HepG2 (cell line): ENCODE measurements around the gene DNAJC21. TPM values are rescaled to one million over a fixed set of nuclear protein-coding genes. Genes with fewer than 3 reads are reported as not detected.
A peak's percentile ranks its signal among the peaks of the same experiment; 100 is the strongest.

Source experiments
- ATAC-seq: fragments of 200-7000 bp; cut with Tn5 transposase; 3 replicates; pipeline ENCODE4 v1.9.1; 2020; ENCODE audit warnings: mild to moderate bottlenecking, moderate library complexity
- BruUV-seq: library from RNA; stranded (reverse); fragments of 400-500 nt; replicated peaks from 2 replicates; lab custom pipeline; 2021; lab: Mats Ljungman, UMichigan
- CTCF ChIA-PET: fragments of 300-600 bp; formaldehyde crosslinking; extraction: SDS; loops from one replicate; lab custom pipeline; 2021; ENCODE audit warnings: low total read pairs, inconsistent platforms, low intra/inter-chr PET ratio; lab: Yijun Ruan, JAX
- POLR2A ChIA-PET: fragments of 350-600 bp; sonication (Branson Sonifier 250); formaldehyde crosslinking; loops from one replicate; lab custom pipeline; 2020; ENCODE audit warnings: antibody characterized with exemption, inconsistent platforms; lab: Yijun Ruan, JAX
- DNase-seq: peaks from one replicate; pipeline ENCODE4 v3.0.0-alpha.2; 2015; ENCODE audit warnings: low spot score
- FAIRE-seq: peaks from 3 replicates; lab custom pipeline; 2011; peaks lifted over from hg19 to GRCh38; lab: Jason Lieb, UNC
- H2AFZ ChIP-seq: one replicate; pipeline ENCODE4 v1.6.1; 2011; ENCODE audit warnings: low read length, inconsistent platforms
- H3K27ac ChIP-seq: fragments of 300-600 bp; 3 replicates; pipeline ENCODE4 v1.8.0; 2011; ENCODE audit warnings: mixed run types, mild to moderate bottlenecking, mixed read lengths, low read length, inconsistent platforms; ENCODE audit not compliant: insufficient read depth; ENCODE audit errors: extremely low read length
- H3K27me3 ChIP-seq, 2 experiments: fragments of 200-600 bp in 1 of 2; 2 replicates in 1 of 2; 3 replicates in 1 of 2; pipeline versions ENCODE4 v1.6.0 to v1.8.0; 2011; ENCODE audit warnings: low read length in 2 of 2, mild to moderate bottlenecking in 2 of 2, moderate library complexity in 2 of 2, inconsistent platforms in 1 of 2; ENCODE audit not compliant: insufficient read depth in 2 of 2, control insufficient read depth in 1 of 2
- H3K36me3 ChIP-seq, 2 experiments: fragments of 200-600 bp in 1 of 2; replicated peaks in 1 of 2; 2 replicates in 1 of 2; 3 replicates in 1 of 2; pipeline versions ENCODE4 v1.5.1 to v1.8.0; 2011; ENCODE audit warnings: low read length in 2 of 2, inconsistent platforms in 1 of 2; ENCODE audit not compliant: insufficient read depth in 2 of 2, control insufficient read depth in 1 of 2
- H3K4me1 ChIP-seq: 2 replicates; pipeline ENCODE4 v1.5.1; 2012; ENCODE audit warnings: low read length, inconsistent platforms; ENCODE audit not compliant: insufficient read depth
- H3K4me2 ChIP-seq: 2 replicates; pipeline ENCODE4 v1.6.0; 2011; ENCODE audit warnings: low read depth, low read length, inconsistent platforms
- H3K4me3 ChIP-seq, 3 experiments: fragments of 200-600 bp in 1 of 3; sonication (generic), shearing (Covaris generic) in 1 of 3; replicated peaks in 1 of 3; 2 replicates each; pipeline ENCODE4 v1.5.1; 2011 to 2016; ENCODE audit warnings: low read length in 3 of 3, inconsistent platforms in 2 of 3, low read depth in 2 of 3, mild to moderate bottlenecking in 2 of 3, control low read depth in 1 of 3, mixed read lengths in 1 of 3; ENCODE audit not compliant: insufficient read depth in 1 of 3
- H3K79me2 ChIP-seq: one replicate; pipeline ENCODE4 v1.6.1; 2011; ENCODE audit warnings: low read length, inconsistent platforms; ENCODE audit not compliant: insufficient read depth
- H3K9ac ChIP-seq: 2 replicates; pipeline ENCODE4 v1.6.0; 2011; ENCODE audit warnings: mild to moderate bottlenecking, low read depth, low read length, inconsistent platforms; ENCODE audit not compliant: insufficient read depth
- H3K9me3 ChIP-seq: 2 replicates; pipeline ENCODE4 v1.5.1; 2012; ENCODE audit warnings: mild to moderate bottlenecking, low read length
- H4K20me1 ChIP-seq: 2 replicates; pipeline ENCODE4 v1.6.0; 2011; ENCODE audit warnings: inconsistent platforms, mild to moderate bottlenecking, low read length, moderate library complexity; ENCODE audit not compliant: insufficient read depth
- CREBL2 ChIP-seq: sonication (generic); formaldehyde crosslinking; IDR thresholded peaks from 2 replicates; pipeline ENCODE4 v1.8.1; 2023; ENCODE audit warnings: missing genetic modification reagents, mild to moderate bottlenecking, borderline replicate concordance
- FIP1L1 ChIP-seq: fragments of 200-400 bp; formaldehyde crosslinking; IDR thresholded peaks from 2 replicates; pipeline ENCODE4 v1.6.1; 2018; ENCODE audit warnings: low read depth, mild to moderate bottlenecking, low read length, moderate library complexity, borderline replicate concordance; ENCODE audit not compliant: insufficient read depth
- GMEB1 ChIP-seq: sonication (generic); formaldehyde crosslinking; IDR thresholded peaks from 2 replicates; pipeline ENCODE4 v1.5.1; 2020; ENCODE audit warnings: missing genetic modification reagents, mild to moderate bottlenecking, borderline replicate concordance
- HMG20B ChIP-seq: conservative IDR thresholded peaks from 2 replicates; pipeline ENCODE4 v1.6.1; 2016; ENCODE audit warnings: missing genetic modification reagents, missing compliant biosample characterization
- IKZF4 ChIP-seq: sonication (generic); formaldehyde crosslinking; IDR thresholded peaks from 2 replicates; pipeline ENCODE4 v1.5.1; 2020; ENCODE audit warnings: borderline replicate concordance, mild to moderate bottlenecking, low read depth, missing genetic modification reagents; ENCODE audit errors: not compliant biosample characterization
- NRL ChIP-seq: sonication (generic); formaldehyde crosslinking; IDR thresholded peaks from 2 replicates; pipeline ENCODE4 v1.5.0; 2020; ENCODE audit warnings: missing genetic modification reagents, mild to moderate bottlenecking, moderate library complexity, borderline replicate concordance
- PAXIP1 ChIP-seq: sonication (generic); formaldehyde crosslinking; conservative IDR thresholded peaks from 2 replicates; pipeline ENCODE4 v1.4.0; 2020; ENCODE audit warnings: mild to moderate bottlenecking, missing genetic modification reagents, moderate library complexity
- POGZ ChIP-seq: sonication (generic); formaldehyde crosslinking; IDR thresholded peaks from 2 replicates; pipeline ENCODE4 v1.4.0; 2020; ENCODE audit warnings: mild to moderate bottlenecking, missing genetic modification reagents
- PTBP1 ChIP-seq: fragments of 200-400 bp; formaldehyde crosslinking; IDR thresholded peaks from 2 replicates; pipeline ENCODE4 v1.6.1; 2018; ENCODE audit warnings: low read length, low read depth; ENCODE audit not compliant: poor library complexity, severe bottlenecking
- TIGD3 ChIP-seq: sonication (generic); formaldehyde crosslinking; IDR thresholded peaks from 2 replicates; pipeline ENCODE4 v1.5.1; 2020; ENCODE audit warnings: mild to moderate bottlenecking, missing genetic modification reagents, borderline replicate concordance
- U2AF2 ChIP-seq: fragments of 200-400 bp; formaldehyde crosslinking; IDR thresholded peaks from 2 replicates; pipeline ENCODE4 v1.6.1; 2017; ENCODE audit warnings: low read depth, mild to moderate bottlenecking, low read length
- ZC3H4 ChIP-seq: sonication (generic); formaldehyde crosslinking; IDR thresholded peaks from 2 replicates; pipeline ENCODE4 v1.4.0; 2020; ENCODE audit warnings: missing genetic modification reagents, borderline replicate concordance
- ZNF468 ChIP-seq: sonication (generic); formaldehyde crosslinking; IDR thresholded peaks from 2 replicates; pipeline ENCODE4 v1.8.0; 2022; ENCODE audit warnings: mild to moderate bottlenecking, moderate library complexity, missing genetic modification reagents
- ZNF605 ChIP-seq: sonication (generic); formaldehyde crosslinking; IDR thresholded peaks from 2 replicates; pipeline ENCODE4 v1.8.0; 2022; ENCODE audit warnings: mild to moderate bottlenecking, missing genetic modification reagents
- ZSCAN30 ChIP-seq: sonication (generic); formaldehyde crosslinking; IDR thresholded peaks from 2 replicates; pipeline ENCODE4 v1.5.0; 2020; ENCODE audit warnings: mild to moderate bottlenecking, missing genetic modification reagents
- WGBS: methylation state at CpG from one replicate; pipeline ENCODE4 v1.1.6; 2017; ENCODE audit warnings: low lambda C conversion rate; 5-methylcytosine and 5-hydroxymethylcytosine counted together
- in situ Hi-C: cut with HindIII; loops from 2 replicates; pipeline ENCODE4 v1.10.0; 2017; ENCODE audit warnings: low pct_unique_long_range_greater_than_20kb; ENCODE audit not compliant: extremely low pct_ligation_motif_present
- intact Hi-C: fragments of 100-400 bp; cut with micrococcal nuclease; formaldehyde crosslinking; loops from one replicate; pipeline ENCODE4 v1.10.0; 2022; ENCODE audit not compliant: unreplicated experiment
- polyA plus RNA-seq, 8 experiments: library from polyadenylated mRNA; depleted of rRNA in 3 of 8; stranded (reverse) in 7 of 8; unstranded in 1 of 8; fragments of >200 nt; fragmentation: Illumina TruSeq in 4 of 8; extraction: Trizol in 4 of 8; gene quantifications; 2 replicates each; pipeline versions ENCODE4 v1.2.1 to v1.2.3, GENCODE V29; 2011 to 2016; ENCODE audit warnings: low read depth in 4 of 8, missing spikeins in 1 of 8, mixed read lengths in 1 of 8; ENCODE audit not compliant: insufficient read depth in 1 of 8
- total RNA-seq, 5 experiments: library from RNA; depleted of rRNA; stranded (reverse); fragments of >200 nt; fragmentation: Illumina TruSeq; extraction: Trizol; gene quantifications; 2 replicates each; pipeline ENCODE4 v1.2.3, GENCODE V29; 2016; ENCODE audit warnings: low read depth in 1 of 5

The DNAJC21 gene
- total and polyA plus RNA-seq, 2 of the 13 experiments (the other 11 are each of a cell fraction or from before 2014, with no cell fraction given), result 10.9 to 41.6 TPM

- TF ChIP-seq GMEB1 (CRISPR knock-in tag) (no peak), ZNF468 (CRISPR knock-in tag) (no peak), IKZF4 (CRISPR knock-in tag) (no peak), ZSCAN30 (no peak)
Observed at GRCh38 chr5:34959323-34959722, 30.0 kb downstream of the DNAJC21 start (continued).

GRCh38 chr5:34967540-34967939 lies 38.2 kb downstream of the DNAJC21 start:
- Histone ChIP-seq H2AFZ (no peak overlapping the region), H3K79me2 (no peaks in the 10 kb centered on the region), H3K36me3 (no peaks in the 10 kb centered on the region), H3K27ac (no peak overlapping the region), H3K27me3 (no peaks in the 10 kb centered on the region), H3K4me2 (peak overlapping the region; percentile 29; the same call in 1 of the 2 replicates), H3K9me3 (peaks cover 13% of the 10 kb centered on the region), H3K4me3 (no peak overlapping the region), H3K9ac (no peak overlapping the region), H4K20me1 (no peaks in the 10 kb centered on the region), H3K4me1 (peaks cover 35% of the 10 kb centered on the region)
- no peak for FAIRE-seq
- in situ Hi-C loops, result no loop called here
- 63% methylated on average over 3 of the region's 4 CpGs for WGBS
- ChIA-PET POLR2A (interaction anchor here (1.0 kb wide), 1 partner anchor 38 kb away, joined by 4 read pairs; the partner anchor contains the start of gene DNAJC21), CTCF (no interaction called here)
- peak; percentile 72 for ATAC-seq
- intact Hi-C loops, result loop anchor here (1.0 kb wide), 1 partner anchor 9 kb away; no protein-coding TSS in a partner anchor
- no TSS peak for BruUV-seq
- peak; percentile 35 for DNase-seq
- TF ChIP-seq PAXIP1 (CRISPR knock-in tag) (peak; percentile 55), HMG20B (CRISPR knock-in tag) (no peak), ZNF605 (0 out of 2 replicates have a peak, but pooled peaks have one; percentile 10), NRL (no peak), PTBP1 (no peak), CREBL2 (CRISPR knock-in tag) (no peak), TIGD3 (CRISPR knock-in tag) (no peak), POGZ (peak; percentile 71; the same call in 1 of the 2 replicates), ZC3H4 (CRISPR knock-in tag) (no peak), U2AF2 (no peak), FIP1L1 (no peak)
